ENCODE results near the gene VASH1. TPM values are rescaled to one million over a fixed set of nuclear protein-coding genes. Genes with fewer than 3 reads are reported as not detected.
"Not testable (repeated sequence)": the region's sequence is repeated elsewhere in the genome, so short reads cannot be mapped to it uniquely, and the experiment has no call there.

Gene VASH1
- total RNA-seq, 1 donor from 2014 or later: 14.3 TPM

GRCh38 chr14:76734501-76734900, 26.8 kb upstream of the VASH1 start:
- ATAC-seq (ENCODE audit: poor library complexity); intact Hi-C loops (cut with DNase I); DNase-seq: not testable (repeated sequence)

GRCh38 chr14:76736514-76736913, 24.8 kb upstream of the VASH1 start:
- ATAC-seq (ENCODE audit: poor library complexity) (no peak), DNase-seq (no peak)
- intact Hi-C loops (cut with DNase I): no loop called here

- no peak for DNase-seq
- intact Hi-C loops (cut with DNase I): no loop called here
- no peak for ATAC-seq (ENCODE audit: poor library complexity)
Measured at GRCh38 chr14:76741074-76741473, 20.2 kb upstream of the VASH1 start.

- no peak for DNase-seq
- no peak for ATAC-seq (ENCODE audit: poor library complexity)
- intact Hi-C loops (cut with DNase I): no loop called here
Measured at GRCh38 chr14:76742185-76742584, 19.1 kb upstream of the VASH1 start.

DNA sequence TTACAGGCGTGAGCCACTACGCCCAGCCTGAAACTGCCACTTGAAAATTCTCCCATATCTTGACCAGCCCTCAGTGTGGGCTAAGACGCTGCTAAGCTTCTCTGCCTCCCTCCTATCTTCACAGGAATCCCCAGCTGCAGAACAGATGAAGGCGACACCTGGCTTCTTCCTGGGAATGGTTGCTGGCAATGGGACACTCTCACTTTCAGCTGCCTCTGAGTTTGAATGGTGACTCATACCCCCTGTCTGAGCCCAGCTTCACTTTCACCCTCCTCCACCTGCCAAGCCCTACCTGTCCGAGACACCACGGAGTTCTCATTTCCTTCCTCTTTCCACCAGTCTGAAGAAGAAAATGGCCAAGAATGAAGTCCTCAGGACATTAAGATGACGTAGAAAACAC, 18.3 kb upstream of the VASH1 start:
- no peak for ATAC-seq (ENCODE audit: poor library complexity)
- DNase-seq: no peak
- intact Hi-C loops (cut with DNase I): no loop called here

GRCh38 chr14:76752744-76753143, 8.5 kb upstream of the VASH1 start:
- DNase-seq (no peak), ATAC-seq (ENCODE audit: poor library complexity) (no peak)
- intact Hi-C loops (cut with DNase I): no loop called here

DNA sequence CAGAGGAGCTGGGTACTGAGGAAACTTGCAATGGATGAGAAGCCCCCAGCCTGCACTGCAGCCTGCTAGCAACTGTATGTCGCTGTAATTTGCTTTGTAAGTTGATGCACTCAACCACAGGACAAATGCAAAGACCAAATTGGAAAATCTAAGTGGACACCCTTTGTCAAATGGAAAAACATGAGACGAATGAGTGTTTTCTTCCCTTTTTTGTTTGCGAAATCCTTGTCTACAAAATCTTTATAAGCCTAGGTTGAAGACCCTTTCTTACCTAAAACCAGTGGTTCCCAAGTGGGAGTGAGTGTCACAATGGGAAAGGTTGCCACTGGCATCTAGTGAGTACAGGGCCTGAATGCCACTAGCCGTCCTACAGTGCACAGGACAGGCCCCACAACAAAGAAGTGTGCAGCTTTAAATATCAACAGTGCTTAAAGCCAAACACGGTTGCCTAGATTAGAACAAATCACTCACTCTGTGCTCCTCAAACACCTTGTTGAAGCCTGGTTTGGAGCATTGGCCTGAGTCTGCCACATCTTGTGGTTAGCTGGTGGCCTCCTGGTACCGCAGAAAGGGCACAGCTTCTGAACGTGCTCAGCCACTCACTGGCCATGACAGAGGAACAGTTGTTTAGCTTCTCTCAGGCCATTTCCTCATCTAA, 7.6 kb upstream of the VASH1 start:
- no peak for DNase-seq
- no peak for ATAC-seq (ENCODE audit: poor library complexity)
- intact Hi-C loops (cut with DNase I): no loop called here

DNA sequence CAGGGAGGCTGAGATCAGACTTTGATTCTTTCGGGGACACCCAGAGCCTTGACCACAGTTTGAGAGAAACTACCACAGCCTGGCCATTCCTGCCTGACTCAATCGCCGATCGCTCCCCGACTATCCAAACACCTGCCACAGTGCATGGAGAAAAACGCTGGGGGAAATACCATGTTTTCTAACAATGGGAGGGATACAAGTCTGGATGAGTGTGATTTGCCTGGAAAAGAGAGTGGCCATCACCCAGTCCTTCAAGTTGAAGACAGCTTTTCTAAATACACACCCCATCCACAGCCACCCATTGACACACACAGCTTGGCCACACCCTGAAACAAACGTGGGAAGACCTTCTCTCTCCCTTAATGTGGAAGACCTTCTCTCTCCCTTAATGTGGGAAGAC, 6.7 kb upstream of the VASH1 start:
- DNase-seq (no peak), ATAC-seq (ENCODE audit: poor library complexity) (no peak)
- intact Hi-C loops (cut with DNase I): no loop called here

DNA sequence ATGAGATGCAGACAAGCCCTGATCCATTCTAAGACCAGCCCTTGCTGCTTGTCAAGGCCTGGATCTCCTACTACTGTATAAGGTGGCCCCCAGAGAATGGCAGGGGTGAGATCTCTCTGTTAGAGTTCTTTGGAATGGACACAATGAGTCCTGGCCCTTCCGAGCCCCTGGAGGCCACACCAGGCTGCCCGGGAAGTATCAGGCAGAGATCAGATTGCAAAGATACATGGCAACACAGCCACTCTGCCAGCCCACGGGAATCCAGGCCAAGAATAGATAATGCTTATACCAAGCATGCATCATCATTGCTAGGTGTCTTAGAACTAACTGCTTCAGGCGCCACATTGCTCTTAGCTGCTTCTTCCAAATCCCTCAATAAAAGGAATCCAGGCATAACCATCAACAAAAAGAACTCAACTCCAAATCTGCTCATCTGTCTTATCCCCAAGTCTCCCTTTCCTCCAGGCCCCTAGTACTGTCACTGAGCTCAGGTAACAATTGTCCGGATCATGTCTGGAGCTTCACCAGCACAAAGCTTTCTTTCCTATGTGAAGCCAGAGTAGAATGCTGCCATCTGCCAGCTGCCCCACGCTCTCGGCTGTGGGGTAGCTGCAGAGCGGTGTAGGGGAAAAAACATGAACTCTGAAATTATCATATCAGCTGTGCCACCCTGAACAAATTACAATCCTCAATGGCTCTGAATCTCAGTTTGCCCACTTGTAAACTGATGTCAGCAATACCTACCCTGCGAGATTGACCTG, 5.5 kb upstream of the VASH1 start:
- intact Hi-C loops (cut with DNase I): no loop called here
- ATAC-seq (ENCODE audit: poor library complexity) (no peak), DNase-seq (no peak)

- no peak for ATAC-seq (ENCODE audit: poor library complexity)
- intact Hi-C loops (cut with DNase I): no loop called here
- no peak for DNase-seq
Measured at GRCh38 chr14:76756371-76756750, 4.9 kb upstream of the VASH1 start.

GRCh38 chr14:76759589-76759988, 1.7 kb upstream of the VASH1 start:
- ATAC-seq (ENCODE audit: poor library complexity): no peak
- DNase-seq: no peak
- intact Hi-C loops (cut with DNase I): no loop called here

DNA sequence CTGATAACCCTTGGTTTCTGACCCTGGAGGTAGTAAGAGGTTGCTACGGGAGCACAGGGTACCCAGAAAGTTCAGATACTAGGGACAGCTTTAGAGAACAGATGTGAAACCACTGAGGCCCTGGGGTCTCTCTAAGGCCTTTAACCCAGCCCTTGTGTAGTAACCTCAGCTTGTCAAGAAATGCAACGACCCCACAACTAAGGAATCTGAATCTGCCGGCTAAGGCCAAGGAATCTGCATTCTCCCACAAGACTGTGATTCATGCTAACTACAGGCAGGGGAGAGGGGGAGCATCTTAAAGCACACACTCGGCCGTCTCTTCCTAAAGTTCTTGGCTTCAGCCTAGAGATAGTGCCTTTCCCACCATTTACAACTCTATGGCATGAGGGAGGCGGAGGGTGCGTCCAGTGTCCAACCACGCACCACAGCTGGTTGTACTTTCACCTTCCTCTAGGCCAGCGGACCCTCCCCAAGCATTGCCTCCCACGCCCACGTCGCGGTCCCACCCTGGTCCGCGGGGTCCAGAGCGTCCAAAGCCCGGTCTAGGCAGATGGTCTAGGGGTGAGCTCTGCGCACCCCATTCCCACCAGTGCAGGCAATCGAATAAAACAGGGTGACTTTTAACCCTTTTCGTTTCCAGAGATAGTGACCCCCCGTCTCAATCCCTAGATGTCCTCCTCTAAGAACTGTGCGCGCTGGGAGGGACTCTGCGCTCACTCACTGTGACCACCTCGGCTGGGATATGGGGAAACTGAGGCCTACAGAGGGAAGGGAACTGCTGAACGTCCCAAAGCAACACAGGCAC, 735 bp upstream of the VASH1 start:
- DNase-seq (no peak), ATAC-seq (ENCODE audit: poor library complexity) (peak; percentile 2)
- intact Hi-C loops (cut with DNase I): loop anchor here (5.0 kb wide), 1 partner anchor 33 kb away; no protein-coding TSS in a partner anchor

DNA sequence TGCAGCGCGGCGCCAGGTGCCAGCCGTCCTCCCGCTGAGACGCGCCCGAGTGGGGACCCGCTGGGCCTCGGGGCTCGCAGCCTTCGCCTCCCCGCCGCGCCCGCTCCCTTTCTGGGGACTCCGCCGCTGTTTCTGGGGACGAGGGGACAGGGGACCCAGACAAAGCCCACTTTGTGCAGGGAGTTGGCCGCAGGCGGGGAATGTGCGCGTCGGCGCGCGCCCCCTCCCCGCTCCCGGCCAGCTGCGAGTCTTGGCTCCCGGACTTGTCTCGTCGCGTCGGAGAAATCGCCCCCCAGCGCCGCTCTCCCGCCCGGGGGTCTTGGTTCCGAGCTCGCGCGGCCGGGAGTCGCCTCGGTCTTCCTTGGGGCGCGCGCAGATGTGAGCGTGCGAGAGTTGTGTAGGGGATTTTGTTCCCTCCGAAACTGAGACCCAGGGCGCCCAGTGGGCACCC, 717 bp downstream of the VASH1 start:
- intact Hi-C loops (cut with DNase I): loop anchor here (5.0 kb wide), 1 partner anchor 35 kb away; no protein-coding TSS in a partner anchor
- DNase-seq (peak; percentile 40), ATAC-seq (ENCODE audit: poor library complexity) (no peak)

DNA sequence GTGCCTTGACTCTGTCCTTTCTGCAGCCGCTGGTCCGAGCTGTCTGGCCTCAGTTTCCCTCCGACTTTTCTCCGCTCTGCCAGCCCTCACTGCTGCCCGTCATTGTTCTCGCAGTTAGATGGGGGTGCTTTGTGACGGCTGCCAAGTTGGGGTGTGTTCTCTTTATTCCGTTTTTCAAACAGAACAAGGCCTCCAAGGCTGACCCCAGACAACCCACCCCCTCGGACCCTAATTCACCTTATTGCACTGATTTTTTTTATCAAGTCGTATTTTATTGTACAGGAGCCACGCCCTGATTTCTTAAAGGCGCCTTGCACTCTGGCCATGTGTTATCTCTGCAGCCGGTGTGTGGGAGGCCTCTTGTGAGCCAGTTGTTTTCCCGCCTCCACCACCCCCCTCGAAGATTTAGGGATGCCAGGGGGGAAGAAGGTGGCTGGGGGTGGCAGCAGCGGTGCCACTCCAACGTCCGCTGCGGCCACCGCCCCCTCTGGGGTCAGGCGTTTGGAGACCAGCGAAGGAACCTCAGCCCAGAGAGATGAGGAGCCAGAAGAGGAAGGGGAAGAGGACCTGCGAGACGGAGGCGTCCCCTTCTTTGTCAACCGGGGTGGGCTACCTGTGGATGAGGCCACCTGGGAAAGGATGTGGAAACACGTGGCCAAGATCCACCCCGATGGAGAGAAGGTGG, 1.3 kb downstream of the VASH1 start:
- DNase-seq (peak; percentile 43), ATAC-seq (ENCODE audit: poor library complexity) (no peak)
- intact Hi-C loops (cut with DNase I): loop anchor here (5.0 kb wide), 1 partner anchor 35 kb away; no protein-coding TSS in a partner anchor

GRCh38 chr14:76763096-76764041, 2.1 kb downstream of the VASH1 start:
- no peak for ATAC-seq (ENCODE audit: poor library complexity)
- intact Hi-C loops (cut with DNase I): loop anchor here (5.0 kb wide), 1 partner anchor 36 kb away; no protein-coding TSS in a partner anchor
- no peak for DNase-seq

GRCh38 chr14:76765461-76765931, 4.2 kb downstream of the VASH1 start:
- DNase-seq (no peak), ATAC-seq (ENCODE audit: poor library complexity) (no peak)
- intact Hi-C loops (cut with DNase I): no loop called here
